K562 (cell line): ENCODE measurements around the gene COX6A2. TPM values are rescaled to one million over a fixed set of nuclear protein-coding genes. Genes with fewer than 3 reads are reported as not detected.
A peak's percentile ranks its signal among the peaks of the same experiment; 100 is the strongest.

Source experiments
- BRCA1 ChIP-seq, 2 experiments: fragments of 450-650 bp in 1 of 2; sonication (generic) in 1 of 2; formaldehyde crosslinking in 1 of 2; IDR thresholded peaks; 2 replicates each; pipeline versions ENCODE4 v1.5.0 to v1.6.1; 2017 to 2020; ENCODE audit warnings: mild to moderate bottlenecking in 1 of 2, missing genetic modification reagents in 1 of 2
- CXXC5 ChIP-seq: fragments of 250-450 bp; sonication (Bioruptor Pico); IDR thresholded peaks from 2 replicates; pipeline ENCODE4 v1.8.0; 2022; ENCODE audit warnings: inconsistent platforms, mild to moderate bottlenecking, moderate library complexity
- RBM39 ChIP-seq: fragments of 200-400 bp; formaldehyde crosslinking; optimal IDR thresholded peaks from 2 replicates; pipeline ENCODE3; 2018; ENCODE audit warnings: low read depth, low read length
- TRIM28 ChIP-seq: fragments of 450-650 bp; IDR thresholded peaks from 2 replicates; pipeline ENCODE4 v1.6.1; 2017
- ZNF197 ChIP-seq: fragments of 200-800 bp; sonication (Bioruptor generic); IDR thresholded peaks from 2 replicates; pipeline ENCODE4 v1.6.1; 2016; ENCODE audit warnings: low read depth, missing genetic modification characterization, missing compliant biosample characterization
- polyA plus RNA-seq, 8 experiments: library from polyadenylated mRNA; depleted of rRNA in 4 of 8; stranded (reverse) in 5 of 8; unstranded in 3 of 8; fragments of >200 nt; fragmentation: Nextera tagmentation in 2 of 8; fragmentation: Illumina TruSeq in 1 of 8; extraction: Ambion mirVana in 2 of 8; extraction: Trizol in 1 of 8; gene quantifications; 2 replicates each; pipeline versions ENCODE4 v1.2.1 to v1.2.3, GENCODE V29; 2011 to 2014; ENCODE audit warnings: inconsistent platforms in 1 of 8, missing spikeins in 1 of 8
- total RNA-seq, 7 experiments: library from RNA; depleted of rRNA in 6 of 7; stranded (reverse); fragments of >200 nt in 6 of 7; fragmentation: Illumina TruSeq in 2 of 7; extraction: Trizol in 2 of 7; gene quantifications; 2 replicates each; pipeline versions ENCODE4 v1.2.1 to v1.2.3, GENCODE V29; 2011 to 2021; ENCODE audit warnings: low replicate concordance in 1 of 7
- TF ChIP-seq, protein P1 (sequence below): sonication (generic); formaldehyde crosslinking; IDR thresholded peaks from 2 replicates; pipeline ENCODE4 v1.9.0; 2022; ENCODE audit warnings: mild to moderate bottlenecking, missing genetic modification reagents
- TF ChIP-seq, protein P2 (sequence below): sonication (generic); formaldehyde crosslinking; IDR thresholded peaks from 2 replicates; pipeline ENCODE4 v1.8.0; 2022; ENCODE audit warnings: mild to moderate bottlenecking, missing genetic modification reagents
- TF ChIP-seq, protein P3 (sequence below): sonication (generic); formaldehyde crosslinking; IDR thresholded peaks from 2 replicates; pipeline ENCODE4 v1.8.0; 2022; ENCODE audit warnings: mild to moderate bottlenecking, missing genetic modification reagents
- TF ChIP-seq, protein P4 (sequence below), 2 experiments: fragments of 450-650 bp; formaldehyde crosslinking in 1 of 2; IDR thresholded peaks; 2 replicates each; pipeline versions ENCODE4 v1.4.0 to v1.6.1; 2014 to 2020; ENCODE audit warnings: mild to moderate bottlenecking in 2 of 2, borderline replicate concordance in 1 of 2, low read depth in 1 of 2

COX6A2 gene
- total and polyA plus RNA-seq, 9 of the 15 experiments (the other 6 are each of a cell fraction or from before 2014, with no cell fraction given), result not detected

DNA sequence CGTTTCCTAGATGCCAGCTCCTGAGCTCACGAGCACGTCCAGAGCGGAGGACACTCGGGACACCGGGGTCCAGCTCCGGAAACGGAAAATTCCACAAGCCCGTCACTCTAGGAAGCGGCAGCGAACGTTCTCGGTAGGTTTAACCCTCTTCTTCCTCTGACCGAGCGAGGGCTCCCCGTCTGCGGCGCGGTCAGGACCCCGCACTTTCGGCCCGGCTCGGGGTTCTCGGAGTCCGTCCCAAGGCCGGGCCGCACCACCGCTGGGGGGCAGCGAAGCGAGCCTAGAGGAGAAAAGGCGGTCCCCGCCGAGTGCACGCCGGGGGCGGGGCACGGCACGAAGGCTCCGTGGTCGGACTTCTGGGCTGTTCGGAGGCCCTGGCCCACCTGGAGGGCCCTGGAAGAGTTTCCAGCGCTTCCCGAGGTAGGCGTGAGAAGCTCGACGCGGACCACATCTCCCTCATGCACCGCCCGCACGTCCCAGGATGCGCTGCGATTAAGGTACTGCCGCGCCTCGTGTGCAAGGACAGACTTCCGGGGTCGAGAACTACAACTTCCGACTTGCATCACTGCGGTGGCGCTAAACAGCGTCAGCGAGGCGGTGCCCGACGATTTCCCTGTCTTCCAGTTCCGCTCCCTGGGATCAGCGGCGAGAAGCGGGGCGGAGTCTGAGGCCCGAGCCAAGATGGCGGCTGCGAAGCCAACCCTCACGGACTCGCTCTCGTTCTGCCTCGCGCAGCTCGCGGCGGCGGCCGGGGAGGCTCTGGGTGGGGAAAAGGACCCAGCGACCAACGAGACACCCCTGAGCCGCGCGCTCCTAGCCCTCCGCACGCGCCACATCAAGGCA lies 30.9 kb upstream of the COX6A2 start, which contains the start of gene ARMC5 (continued):
- TF ChIP-seq, protein P1, sequence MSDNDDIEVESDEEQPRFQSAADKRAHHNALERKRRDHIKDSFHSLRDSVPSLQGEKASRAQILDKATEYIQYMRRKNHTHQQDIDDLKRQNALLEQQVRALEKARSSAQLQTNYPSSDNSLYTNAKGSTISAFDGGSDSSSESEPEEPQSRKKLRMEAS (CRISPR knock-in tag), result peak; percentile 95
- TF ChIP-seq RBM39 (no peak), BRCA1 (IDR thresholded peaks at IDR 0.05) (no peak), BRCA1 (CRISPR knock-in tag; IDR thresholded peaks at IDR 0.05) (no peak), ZNF197 (CRISPR knock-in tag) (no peak), CXXC5 (CRISPR knock-in tag) (peak; percentile 90), TRIM28 (no peak)
- TF ChIP-seq, protein P2, sequence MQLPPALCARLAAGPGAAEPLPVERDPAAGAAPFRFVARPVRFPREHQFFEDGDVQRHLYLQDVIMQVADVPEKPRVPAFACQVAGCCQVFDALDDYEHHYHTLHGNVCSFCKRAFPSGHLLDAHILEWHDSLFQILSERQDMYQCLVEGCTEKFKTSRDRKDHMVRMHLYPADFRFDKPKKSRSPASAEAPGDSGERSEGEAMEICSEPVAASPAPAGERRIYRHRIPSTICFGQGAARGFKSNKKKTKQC (CRISPR knock-in tag), result 0 out of 2 replicates have a peak, but pooled peaks have one; percentile 20
- TF ChIP-seq, protein P3, sequence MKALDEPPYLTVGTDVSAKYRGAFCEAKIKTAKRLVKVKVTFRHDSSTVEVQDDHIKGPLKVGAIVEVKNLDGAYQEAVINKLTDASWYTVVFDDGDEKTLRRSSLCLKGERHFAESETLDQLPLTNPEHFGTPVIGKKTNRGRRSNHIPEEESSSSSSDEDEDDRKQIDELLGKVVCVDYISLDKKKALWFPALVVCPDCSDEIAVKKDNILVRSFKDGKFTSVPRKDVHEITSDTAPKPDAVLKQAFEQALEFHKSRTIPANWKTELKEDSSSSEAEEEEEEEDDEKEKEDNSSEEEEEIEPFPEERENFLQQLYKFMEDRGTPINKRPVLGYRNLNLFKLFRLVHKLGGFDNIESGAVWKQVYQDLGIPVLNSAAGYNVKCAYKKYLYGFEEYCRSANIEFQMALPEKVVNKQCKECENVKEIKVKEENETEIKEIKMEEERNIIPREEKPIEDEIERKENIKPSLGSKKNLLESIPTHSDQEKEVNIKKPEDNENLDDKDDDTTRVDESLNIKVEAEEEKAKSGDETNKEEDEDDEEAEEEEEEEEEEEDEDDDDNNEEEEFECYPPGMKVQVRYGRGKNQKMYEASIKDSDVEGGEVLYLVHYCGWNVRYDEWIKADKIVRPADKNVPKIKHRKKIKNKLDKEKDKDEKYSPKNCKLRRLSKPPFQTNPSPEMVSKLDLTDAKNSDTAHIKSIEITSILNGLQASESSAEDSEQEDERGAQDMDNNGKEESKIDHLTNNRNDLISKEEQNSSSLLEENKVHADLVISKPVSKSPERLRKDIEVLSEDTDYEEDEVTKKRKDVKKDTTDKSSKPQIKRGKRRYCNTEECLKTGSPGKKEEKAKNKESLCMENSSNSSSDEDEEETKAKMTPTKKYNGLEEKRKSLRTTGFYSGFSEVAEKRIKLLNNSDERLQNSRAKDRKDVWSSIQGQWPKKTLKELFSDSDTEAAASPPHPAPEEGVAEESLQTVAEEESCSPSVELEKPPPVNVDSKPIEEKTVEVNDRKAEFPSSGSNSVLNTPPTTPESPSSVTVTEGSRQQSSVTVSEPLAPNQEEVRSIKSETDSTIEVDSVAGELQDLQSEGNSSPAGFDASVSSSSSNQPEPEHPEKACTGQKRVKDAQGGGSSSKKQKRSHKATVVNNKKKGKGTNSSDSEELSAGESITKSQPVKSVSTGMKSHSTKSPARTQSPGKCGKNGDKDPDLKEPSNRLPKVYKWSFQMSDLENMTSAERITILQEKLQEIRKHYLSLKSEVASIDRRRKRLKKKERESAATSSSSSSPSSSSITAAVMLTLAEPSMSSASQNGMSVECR (CRISPR knock-in tag), result peak; percentile 91; the same call in 1 of the 2 replicates
- TF ChIP-seq, protein P4, sequence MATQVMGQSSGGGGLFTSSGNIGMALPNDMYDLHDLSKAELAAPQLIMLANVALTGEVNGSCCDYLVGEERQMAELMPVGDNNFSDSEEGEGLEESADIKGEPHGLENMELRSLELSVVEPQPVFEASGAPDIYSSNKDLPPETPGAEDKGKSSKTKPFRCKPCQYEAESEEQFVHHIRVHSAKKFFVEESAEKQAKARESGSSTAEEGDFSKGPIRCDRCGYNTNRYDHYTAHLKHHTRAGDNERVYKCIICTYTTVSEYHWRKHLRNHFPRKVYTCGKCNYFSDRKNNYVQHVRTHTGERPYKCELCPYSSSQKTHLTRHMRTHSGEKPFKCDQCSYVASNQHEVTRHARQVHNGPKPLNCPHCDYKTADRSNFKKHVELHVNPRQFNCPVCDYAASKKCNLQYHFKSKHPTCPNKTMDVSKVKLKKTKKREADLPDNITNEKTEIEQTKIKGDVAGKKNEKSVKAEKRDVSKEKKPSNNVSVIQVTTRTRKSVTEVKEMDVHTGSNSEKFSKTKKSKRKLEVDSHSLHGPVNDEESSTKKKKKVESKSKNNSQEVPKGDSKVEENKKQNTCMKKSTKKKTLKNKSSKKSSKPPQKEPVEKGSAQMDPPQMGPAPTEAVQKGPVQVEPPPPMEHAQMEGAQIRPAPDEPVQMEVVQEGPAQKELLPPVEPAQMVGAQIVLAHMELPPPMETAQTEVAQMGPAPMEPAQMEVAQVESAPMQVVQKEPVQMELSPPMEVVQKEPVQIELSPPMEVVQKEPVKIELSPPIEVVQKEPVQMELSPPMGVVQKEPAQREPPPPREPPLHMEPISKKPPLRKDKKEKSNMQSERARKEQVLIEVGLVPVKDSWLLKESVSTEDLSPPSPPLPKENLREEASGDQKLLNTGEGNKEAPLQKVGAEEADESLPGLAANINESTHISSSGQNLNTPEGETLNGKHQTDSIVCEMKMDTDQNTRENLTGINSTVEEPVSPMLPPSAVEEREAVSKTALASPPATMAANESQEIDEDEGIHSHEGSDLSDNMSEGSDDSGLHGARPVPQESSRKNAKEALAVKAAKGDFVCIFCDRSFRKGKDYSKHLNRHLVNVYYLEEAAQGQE (IDR thresholded peaks at IDR 0.05; ENCODE audit: borderline replicate concordance), result peak; percentile 51
- TF ChIP-seq, protein P4 (CRISPR knock-in tag; IDR thresholded peaks at IDR 0.05; ENCODE audit: low read depth), result peak; percentile 74; the same call in 1 of the 2 replicates
